A673 (cell line): ENCODE results near the gene ASB1.

Source experiments
- CTCF ChIP-seq: fragments of 300-800, 200-600 bp; sonication (generic); conservative IDR thresholded peaks from 2 replicates; pipeline ENCODE4 v1.5.1; 2017; ENCODE audit warnings: low read depth, mild to moderate bottlenecking, antibody characterized with exemption, low read length, moderate library complexity, mixed read lengths
- EZH2 ChIP-seq: fragments of 200-600 bp; sonication (generic); IDR thresholded peaks from 2 replicates; pipeline ENCODE4 v1.6.1; 2017; ENCODE audit warnings: borderline replicate concordance, low read depth, mild to moderate bottlenecking, mixed read lengths, antibody characterized with exemption, low read length; ENCODE audit not compliant: poor library complexity, severe bottlenecking

GRCh38 chr2:238401551-238401950 lies 25.2 kb upstream of the ASB1 start:
- TF ChIP-seq CTCF (no peak), EZH2 (no peak)
